Transverse colon (tissue), 4 donors: ENCODE results near the gene MT1HL1. TPM values are rescaled to one million over a fixed set of nuclear protein-coding genes. Genes with fewer than 3 reads are reported as not detected.
"Not testable (repeated sequence)": the region's sequence is repeated elsewhere in the genome, so short reads cannot be mapped to it uniquely, and the experiment has no call there.

Experiments used
- DNase-seq: peaks from one replicate; pipeline ENCODE4 v3.0.0-alpha.2; 2019
- H3K27ac ChIP-seq, 4 donors: fragments of 200-600 bp; sonication (generic); 2 replicates each; pipeline ENCODE4 v1.5.1; 2016 to 2018; ENCODE audit warnings: inconsistent platforms in 4 of 4
- H3K27me3 ChIP-seq: fragments of 200-600 bp; sonication (generic); 2 replicates; pipeline ENCODE4 v1.5.1; 2017; ENCODE audit warnings: inconsistent platforms
- H3K36me3 ChIP-seq, 4 donors: fragments of 200-600 bp; sonication (generic); 2 replicates each; pipeline ENCODE4 v1.5.1; 2017 to 2019; ENCODE audit warnings: inconsistent platforms in 4 of 4
- H3K4me1 ChIP-seq, 4 donors: fragments of 200-600 bp; sonication (generic); 2 replicates each; pipeline ENCODE4 v1.5.1; 2017 to 2020; ENCODE audit warnings: inconsistent platforms in 4 of 4
- H3K4me3 ChIP-seq, 4 donors: fragments of 200-600 bp; sonication (generic); 1 replicate in 1 of 4; 2 replicates in 3 of 4; pipeline versions ENCODE4 v1.5.1 to v1.6.1; 2017 to 2019; ENCODE audit warnings: inconsistent platforms in 4 of 4
- H3K9me3 ChIP-seq, 2 donors: fragments of 200-600 bp; sonication (generic); 2 replicates each; pipeline ENCODE4 v1.5.1; 2017 to 2019; ENCODE audit warnings: inconsistent platforms in 2 of 2
- CTCF ChIP-seq, 5 experiments: fragments of 200-600 bp in 3 of 5; fragments of 450-650 bp in 2 of 5; sonication (generic) in 3 of 5; IDR thresholded peaks; 1 replicate in 2 of 5; 2 replicates in 3 of 5; pipeline ENCODE4 v1.5.1; 2016 to 2017; ENCODE audit warnings: antibody characterized with exemption in 5 of 5, inconsistent platforms in 3 of 5, mild to moderate bottlenecking in 2 of 5, moderate library complexity in 1 of 5
- EP300 ChIP-seq: sonication (generic); formaldehyde crosslinking; IDR thresholded peaks from one replicate; pipeline ENCODE4 v1.6.1; 2017; ENCODE audit warnings: antibody characterized with exemption, low read depth
- POLR2A ChIP-seq: fragments of 450-650 bp; IDR thresholded peaks from one replicate; pipeline ENCODE4 v1.6.1; 2016; ENCODE audit warnings: antibody characterized with exemption, mild to moderate bottlenecking, moderate library complexity
- POLR2AphosphoS5 ChIP-seq, 3 donors: sonication (generic); formaldehyde crosslinking; IDR thresholded peaks; one replicate each; pipeline ENCODE4 v1.6.1; 2016; ENCODE audit warnings: antibody characterized with exemption in 3 of 3
- WGBS, 2 donors: methylation state at CpG; one replicate each; pipeline ENCODE4 v1.1.5; 2018; ENCODE audit warnings: low coverage in 1 of 2; 5-methylcytosine and 5-hydroxymethylcytosine counted together
- in situ Hi-C, 4 donors: fragments of 200-750 bp; cut with MboI; loops; one replicate each; pipeline versions ENCODE4 v1.15.0 to v1.15.1; 2017; ENCODE audit warnings: low sequenced_read_pairs in 3 of 4, low pct_ligation_motif_present in 1 of 4, low pct_unique_long_range_greater_than_20kb in 1 of 4
- intact Hi-C: fragments of 100-400 bp; cut with DNase I; formaldehyde crosslinking; loops from one replicate; pipeline ENCODE4 v1.15.1; 2023; ENCODE audit warnings: low total_unique reads
- total RNA-seq, 4 donors: library from RNA; depleted of rRNA; stranded (reverse); fragments of >200 nt; gene quantifications; one replicate each; pipeline ENCODE4 v1.1.0, GENCODE V29; 2016

The MT1HL1 gene
- total RNA-seq, 4 donors from 2014 or later: not detected

DNA sequence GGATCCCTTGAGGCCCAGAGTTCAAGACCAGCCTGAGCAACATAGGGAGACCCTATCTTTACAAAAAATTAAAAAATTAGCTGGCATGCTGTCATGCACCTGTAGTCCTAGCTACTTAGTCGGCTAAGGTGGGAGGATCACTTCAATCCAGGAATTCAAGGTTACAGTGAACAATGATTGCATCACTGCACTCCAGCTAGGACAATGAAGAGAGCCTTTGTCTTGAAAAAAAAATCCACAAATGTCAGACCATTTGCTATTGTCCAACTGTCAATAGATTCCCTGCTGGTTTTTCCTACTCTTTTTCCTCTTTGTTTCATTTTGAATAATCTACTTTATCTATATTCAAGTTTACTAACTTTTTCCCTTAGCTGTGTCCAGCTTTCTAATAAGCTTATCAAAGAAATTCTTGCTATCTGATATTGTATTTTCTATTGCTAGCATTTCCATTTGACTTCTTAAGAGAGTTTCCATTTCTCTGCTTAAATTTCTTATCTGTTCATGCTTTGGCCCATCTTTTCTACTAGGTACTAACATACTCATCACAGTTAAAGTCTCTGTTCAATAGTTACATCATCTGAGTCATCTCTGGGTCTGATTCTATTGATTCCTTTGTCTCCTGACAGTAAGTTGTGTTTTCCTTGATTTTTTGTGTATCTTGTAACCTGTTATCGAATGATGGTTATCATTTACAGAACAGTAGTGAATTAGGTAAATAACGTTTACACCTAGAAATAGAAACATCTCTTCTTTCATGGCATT, 14.8 kb downstream of the MT1HL1 start:
- no peaks in the 10 kb centered on the region for H3K27me3 ChIP-seq
- TF ChIP-seq CTCF (IDR thresholded peaks at IDR 0.05): no peak
- TF ChIP-seq POLR2A: no peak
- TF ChIP-seq POLR2AphosphoS5 (IDR thresholded peaks at IDR 0.05): no peak
- no peak for TF ChIP-seq EP300
- H3K9me3 ChIP-seq: no peaks in the 10 kb centered on the region
- H3K4me1 ChIP-seq: no peaks in the 10 kb centered on the region
- WGBS, 2 donors: 88 to 92% methylated on average over 3 of the region's 3 CpGs
- no peak overlapping the region for H3K27ac ChIP-seq
- H3K36me3 ChIP-seq: no peaks in the 10 kb centered on the region
- no peak for DNase-seq
- H3K4me3 ChIP-seq: no peak overlapping the region
- intact Hi-C loops (no loop called here), in situ Hi-C loops (no loop called here)

GRCh38 chr1:236983818-236984217, 20.4 kb downstream of the MT1HL1 start:
- in situ Hi-C loops: no loop called here
- no peak for TF ChIP-seq POLR2AphosphoS5 (IDR thresholded peaks at IDR 0.05)
- no peak for TF ChIP-seq POLR2A
- no peak for TF ChIP-seq EP300
- TF ChIP-seq CTCF (IDR thresholded peaks at IDR 0.05): no peak
- intact Hi-C loops: no loop called here
- H3K9me3 ChIP-seq: no peaks in the 10 kb centered on the region
- H3K27me3 ChIP-seq: no peaks in the 10 kb centered on the region
- no peak for DNase-seq
- no peaks in the 10 kb centered on the region for H3K4me1 ChIP-seq
- no peak overlapping the region for H3K4me3 ChIP-seq
- H3K36me3 ChIP-seq: no peaks in the 10 kb centered on the region
- H3K27ac ChIP-seq: no peak overlapping the region

DNA sequence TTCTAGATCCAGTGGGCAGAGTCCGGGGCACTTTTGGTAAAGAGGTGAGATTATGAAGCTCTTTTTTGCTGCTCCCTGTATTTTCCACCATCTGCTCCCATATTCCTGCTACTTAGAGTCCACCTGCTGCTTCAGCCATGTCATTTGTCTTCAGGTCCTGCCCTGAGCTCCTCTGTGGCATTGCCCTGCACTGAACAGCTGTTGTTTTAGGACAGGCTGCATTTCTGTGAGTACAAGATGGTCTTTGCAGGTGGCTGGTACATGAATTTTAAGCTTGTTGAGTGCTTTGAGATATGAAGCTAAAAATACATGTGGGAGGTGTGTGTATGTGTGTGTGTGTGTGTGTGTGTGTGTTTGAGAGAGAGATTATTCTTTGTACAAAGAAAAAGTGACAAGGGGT, 21.9 kb downstream of the MT1HL1 start:
- no peaks in the 10 kb centered on the region for H3K4me1 ChIP-seq
- intact Hi-C loops: no loop called here
- no peaks in the 10 kb centered on the region for H3K36me3 ChIP-seq
- in situ Hi-C loops: no loop called here
- H3K27me3 ChIP-seq: no peaks in the 10 kb centered on the region
- WGBS, 2 donors: 50 to 100% methylated on average over 1 of the region's 1 CpG
- no peak overlapping the region for H3K4me3 ChIP-seq
- no peak for TF ChIP-seq POLR2A
- TF ChIP-seq EP300: no peak
- TF ChIP-seq POLR2AphosphoS5 (IDR thresholded peaks at IDR 0.05): no peak
- TF ChIP-seq CTCF (IDR thresholded peaks at IDR 0.05): no peak
- H3K27ac ChIP-seq: no peak overlapping the region
- no peak for DNase-seq
- H3K9me3 ChIP-seq: no peaks in the 10 kb centered on the region

DNA sequence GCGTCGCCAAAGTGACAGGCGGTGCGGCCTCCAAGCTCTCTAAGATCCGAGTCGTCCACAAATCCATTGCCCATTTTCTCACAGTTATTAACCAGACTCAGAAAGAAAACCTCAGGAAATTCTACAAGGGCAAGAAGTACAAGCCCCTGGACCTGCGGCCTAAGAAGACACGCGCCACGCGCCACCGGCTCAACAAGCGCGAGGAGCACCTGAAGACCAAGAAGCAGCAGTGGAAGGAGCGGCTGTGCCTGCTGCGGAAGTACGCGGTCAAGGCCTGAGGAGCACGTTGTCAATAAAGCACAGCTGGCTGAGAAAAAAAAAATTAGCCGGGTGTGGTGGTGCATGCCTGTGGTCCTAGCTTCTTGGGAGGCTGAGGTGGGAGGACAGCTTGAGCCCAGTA, 22.8 kb downstream of the MT1HL1 start:
- in situ Hi-C loops, H3K9me3 ChIP-seq, H3K36me3 ChIP-seq, intact Hi-C loops, H3K27me3 ChIP-seq, H3K4me1 ChIP-seq, H3K27ac ChIP-seq, DNase-seq, H3K4me3 ChIP-seq: not testable (repeated sequence)
- WGBS, 2 donors: 95% methylated on average over 20 of the region's 20 CpGs; no CpG with 5 or more reads in 1 of the 2 donors

GRCh38 chr1:236980673-236981072, 23.6 kb downstream of the MT1HL1 start:
- no peak for DNase-seq
- H3K36me3 ChIP-seq: no peaks in the 10 kb centered on the region
- intact Hi-C loops (no loop called here), in situ Hi-C loops (no loop called here)
- no peaks in the 10 kb centered on the region for H3K27me3 ChIP-seq
- no peak for TF ChIP-seq EP300
- no peak for TF ChIP-seq POLR2AphosphoS5 (IDR thresholded peaks at IDR 0.05)
- TF ChIP-seq CTCF (IDR thresholded peaks at IDR 0.05): no peak
- TF ChIP-seq POLR2A: no peak
- H3K9me3 ChIP-seq: no peaks in the 10 kb centered on the region
- H3K4me3 ChIP-seq: no peak overlapping the region
- 85 to 92% methylated on average over 6 of the region's 6 CpGs for WGBS, 2 donors
- H3K4me1 ChIP-seq: no peaks in the 10 kb centered on the region
- H3K27ac ChIP-seq: no peak overlapping the region
